ENCODE measurements around the gene DGKH.

DNA sequence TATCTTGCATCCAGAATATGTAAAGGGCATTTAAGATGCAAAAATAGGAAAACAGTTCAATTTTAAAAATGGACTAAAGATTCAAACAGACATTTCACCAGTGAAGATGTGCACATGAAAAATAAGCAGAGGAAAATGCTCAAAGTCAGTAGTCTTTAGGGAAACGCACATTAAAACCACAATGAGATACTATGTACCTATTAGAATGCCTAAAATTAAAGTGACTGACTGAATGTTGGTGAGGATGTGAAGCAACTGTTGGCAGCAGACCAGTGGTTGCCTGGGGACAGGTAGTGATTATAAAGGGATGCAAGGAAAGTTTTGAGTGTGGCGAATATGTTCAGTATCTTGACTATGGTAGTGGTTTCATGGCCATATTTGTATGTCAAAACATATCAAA lies 75.2 kb downstream of the DGKH start:
- TF ChIP-seq MXI1 (conservative IDR thresholded peaks at IDR 0.05; ENCODE audit: poor library complexity, severe bottlenecking) (no peak), CTCF (IDR thresholded peaks at IDR 0.05; ENCODE audit: poor library complexity, severe bottlenecking) (no peak)

Measured in neural cell (in vitro differentiated cells).